Endothelial cell of hepatic sinusoid (primary cell): ENCODE measurements around the gene CCM2.

Source experiments
- in situ Hi-C: cut with HindIII; loops from 2 replicates; pipeline ENCODE4 v1.10.0; 2017; ENCODE audit warnings: low sequenced_read_pairs

CCM2 gene

DNA sequence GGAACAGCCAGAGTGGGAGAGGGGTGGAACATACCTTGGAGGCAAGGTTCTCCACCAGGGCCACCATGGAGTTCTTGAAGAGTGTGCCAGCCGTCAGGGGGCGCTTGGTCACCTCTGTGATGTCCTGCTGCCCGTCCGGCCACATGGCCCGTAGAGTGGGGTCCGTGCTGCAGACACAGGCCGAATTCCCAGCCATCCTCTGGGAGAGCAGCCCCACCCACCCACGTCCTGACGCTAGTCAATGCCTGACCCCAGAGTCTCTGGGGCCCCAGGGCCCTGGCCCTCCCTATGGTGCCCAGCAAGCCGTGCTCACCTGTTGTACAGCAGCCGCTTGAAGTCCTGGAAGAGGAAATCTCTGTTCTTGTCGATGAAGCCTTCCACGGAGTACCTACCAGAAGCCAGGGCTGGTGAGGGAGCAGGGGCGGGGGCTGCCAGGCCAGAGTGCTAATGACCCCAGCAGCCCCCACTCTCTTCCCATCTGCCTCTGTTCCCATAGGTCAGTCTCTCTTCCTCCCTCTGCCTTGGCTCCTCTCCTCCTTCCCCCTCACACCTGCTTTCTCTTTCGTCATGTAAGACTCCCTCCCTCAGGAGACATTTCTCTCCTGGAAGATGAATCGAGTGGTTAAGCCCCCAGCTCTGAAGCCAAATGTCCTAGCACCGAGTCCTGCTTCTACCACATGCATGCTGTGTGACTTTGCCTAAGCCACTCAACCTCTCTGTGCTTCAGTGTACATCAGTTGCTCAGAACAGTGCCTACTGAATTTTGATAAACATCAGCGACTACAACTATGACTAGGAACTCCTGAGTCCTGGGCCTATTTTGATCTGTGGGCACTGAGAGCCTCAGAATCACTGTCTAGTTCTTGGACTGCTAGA is 32.2 kb upstream of the CCM2 start:
- in situ Hi-C loops: loop anchor here (5.0 to 10.0 kb wide), 2 partner anchors 83 to 144 kb away; partner anchors contain the start of genes PURB and TBRG4

DNA sequence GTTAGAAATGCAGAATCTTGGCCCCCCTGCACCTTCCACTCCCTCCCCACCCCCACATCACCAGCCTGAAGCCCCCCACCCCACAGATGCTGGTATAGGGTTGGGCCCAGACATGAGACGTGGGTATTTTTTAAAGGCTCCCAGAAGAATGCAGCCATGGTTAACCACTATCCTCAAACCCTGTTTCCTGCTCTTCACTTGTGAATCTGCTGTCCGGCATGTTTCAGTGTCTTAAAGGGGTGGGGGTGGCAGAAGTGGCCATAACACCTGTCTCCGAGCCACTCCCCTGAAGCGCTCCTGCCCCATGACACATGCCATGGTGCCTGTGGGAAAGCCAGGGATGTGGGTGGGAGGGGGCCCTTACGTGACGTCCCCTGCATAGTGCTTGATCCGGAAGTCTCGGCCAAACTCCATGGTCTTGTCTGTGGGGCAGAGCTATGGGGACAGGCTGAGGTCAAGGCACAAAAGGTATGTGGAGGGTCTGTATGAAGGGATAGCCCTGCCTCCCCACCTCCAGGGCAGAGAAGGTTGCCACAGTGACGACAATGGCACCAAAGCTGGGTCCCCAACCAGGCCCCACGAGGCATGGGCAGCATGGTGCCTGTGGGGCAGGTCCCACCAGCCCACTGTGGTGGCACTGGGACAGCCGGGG is 30.8 kb upstream of the CCM2 start:
- in situ Hi-C loops: loop anchor here (5.0 to 10.0 kb wide), 2 partner anchors 84 to 143 kb away; partner anchors contain the start of genes PURB and TBRG4

DNA sequence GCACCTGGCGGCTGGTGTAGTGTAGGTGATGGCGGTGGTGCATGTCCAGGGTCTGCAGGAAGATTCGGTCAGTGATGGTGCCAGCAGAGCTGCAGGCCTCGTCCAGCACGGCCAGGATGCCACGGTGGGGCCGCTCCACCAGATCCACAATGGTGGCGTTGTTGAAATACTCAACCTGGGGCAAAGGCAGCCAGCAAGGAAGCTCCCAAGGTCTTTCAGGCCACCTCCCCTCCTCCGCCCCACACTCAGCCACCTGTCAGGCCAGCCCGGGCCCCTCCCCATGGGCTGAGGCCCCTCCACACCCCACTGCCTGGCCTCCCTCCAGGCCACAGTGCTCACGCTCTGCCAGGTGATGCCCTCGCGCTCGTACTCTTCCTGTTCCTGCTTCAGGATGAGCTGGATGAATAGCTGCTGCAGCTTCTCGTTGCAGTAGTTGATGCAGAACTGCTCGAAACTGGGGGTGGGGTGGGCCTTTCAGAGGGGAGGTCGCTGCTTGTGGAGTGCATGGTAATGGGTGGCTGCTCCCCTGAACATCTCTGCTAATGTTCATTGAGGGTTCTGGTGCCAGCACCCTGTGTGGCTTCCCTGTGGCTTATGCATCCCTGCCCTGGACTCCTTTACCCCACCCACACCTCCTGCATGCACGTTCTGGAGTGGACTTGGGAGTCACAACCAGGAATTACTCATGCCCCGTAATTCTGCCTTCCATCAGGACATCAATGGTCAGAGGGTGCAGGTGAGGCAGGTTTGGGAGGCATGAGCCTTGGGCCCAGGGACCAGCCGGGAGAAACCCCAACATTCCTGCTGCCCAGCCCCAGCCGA is 30.1 kb upstream of the CCM2 start:
- in situ Hi-C loops: loop anchor here (5.0 to 10.0 kb wide), 2 partner anchors 85 to 142 kb away; partner anchors contain the start of genes PURB and TBRG4

DNA sequence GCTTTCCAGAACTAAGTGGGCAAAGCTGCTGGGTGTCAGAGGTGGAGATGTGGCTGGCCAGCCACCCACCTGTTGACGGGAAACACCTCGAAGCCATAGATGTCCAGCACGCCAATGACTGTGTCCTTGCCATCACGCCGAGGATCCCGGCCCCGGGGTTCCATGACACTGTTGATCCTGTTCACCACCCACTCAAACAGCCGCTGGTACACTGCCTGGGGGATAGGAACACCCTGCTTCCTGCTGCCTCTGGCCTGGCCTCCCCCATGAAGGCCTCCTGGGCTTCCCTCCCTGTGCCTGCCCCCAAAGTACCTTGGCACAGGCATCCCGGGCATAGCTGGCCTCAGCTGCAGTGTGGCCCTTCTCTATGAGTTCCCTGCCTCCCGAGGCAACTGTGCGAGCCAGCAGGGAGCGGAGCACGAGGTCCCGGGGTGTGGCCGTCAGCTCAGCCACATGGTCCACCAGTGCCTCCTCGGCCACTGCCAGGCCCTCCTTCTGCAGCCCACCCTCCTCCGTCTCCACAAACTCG is 29.4 kb upstream of the CCM2 start:
- in situ Hi-C loops: no loop called here

DNA sequence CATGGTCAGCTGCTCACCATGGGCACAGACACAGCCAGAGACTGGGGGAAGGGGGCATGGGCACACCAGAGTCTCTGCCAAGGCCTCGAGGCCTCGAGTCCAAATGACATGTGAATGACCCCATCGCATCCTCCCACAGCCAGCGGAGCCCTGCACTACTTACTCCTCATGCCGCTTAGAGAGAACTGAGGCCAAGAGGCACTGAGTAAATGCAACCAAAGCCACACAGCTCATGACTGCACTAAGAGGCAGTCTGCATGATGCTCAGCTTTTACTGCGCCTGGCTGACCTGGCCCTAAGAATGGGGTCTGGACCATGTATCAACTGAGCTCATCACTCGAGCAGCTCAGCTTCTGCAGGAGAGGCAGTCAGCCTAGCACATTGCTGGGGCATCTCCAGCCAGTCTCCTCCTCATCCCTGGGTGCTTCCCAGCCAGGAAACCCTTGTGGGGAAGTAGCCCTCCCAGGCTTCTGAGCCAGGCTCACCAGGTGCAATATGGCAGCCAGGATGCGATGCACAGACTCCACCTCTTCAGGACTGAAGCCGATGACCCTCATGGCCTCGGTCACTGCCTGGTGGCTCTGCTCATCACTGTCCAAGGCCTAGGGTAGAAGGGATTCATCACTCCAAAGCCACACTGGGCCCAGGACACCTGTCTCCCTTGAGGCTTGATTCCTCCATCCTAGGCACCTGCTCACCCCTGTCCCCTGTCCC is 28.7 kb upstream of the CCM2 start:
- in situ Hi-C loops: no loop called here

DNA sequence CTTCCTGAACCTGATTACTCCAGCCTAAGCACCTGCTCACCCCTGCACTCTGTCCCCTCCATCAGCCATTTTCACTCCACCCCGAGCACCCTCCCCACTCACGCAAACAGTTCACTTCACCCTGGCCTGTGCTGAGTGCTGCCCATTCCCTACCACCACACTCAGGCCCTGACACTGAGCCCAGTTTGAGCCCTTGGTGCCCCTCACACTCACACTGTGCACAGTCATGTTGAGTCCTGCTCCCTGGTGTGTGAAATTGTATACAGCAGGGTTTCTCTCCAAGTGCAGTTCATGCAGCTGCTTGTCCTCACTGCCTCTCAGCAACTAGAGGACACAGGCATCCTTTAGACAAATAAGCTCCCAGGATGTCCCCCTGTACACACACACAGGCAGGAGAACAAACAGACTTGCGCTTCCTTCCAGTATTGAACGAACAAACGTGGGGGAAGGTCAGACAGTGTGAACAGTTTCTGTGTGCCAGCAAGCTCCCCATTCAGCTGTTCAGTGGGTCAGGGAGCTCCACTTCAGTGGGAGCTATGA is 28.0 kb upstream of the CCM2 start:
- in situ Hi-C loops: no loop called here

DNA sequence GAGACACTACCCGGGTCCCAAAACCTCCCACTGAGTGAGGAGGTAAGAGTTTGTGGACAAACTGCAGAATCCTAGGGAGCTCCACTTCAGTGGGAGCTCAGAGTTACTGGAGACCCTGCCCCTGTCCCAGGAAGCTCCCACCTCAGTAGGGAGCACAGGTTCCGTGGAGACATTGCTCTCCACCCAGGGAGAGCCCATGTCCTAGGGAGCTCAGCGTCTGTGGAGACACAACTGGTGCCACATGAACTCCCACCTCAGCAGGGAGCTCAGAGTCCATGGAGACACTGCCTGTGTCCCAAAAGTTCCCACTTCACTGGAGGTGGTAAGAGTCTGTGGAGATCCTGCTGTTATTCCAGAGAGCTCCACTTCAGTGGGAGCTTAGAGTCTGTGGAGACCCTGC is 27.4 kb upstream of the CCM2 start:
- in situ Hi-C loops: no loop called here

DNA sequence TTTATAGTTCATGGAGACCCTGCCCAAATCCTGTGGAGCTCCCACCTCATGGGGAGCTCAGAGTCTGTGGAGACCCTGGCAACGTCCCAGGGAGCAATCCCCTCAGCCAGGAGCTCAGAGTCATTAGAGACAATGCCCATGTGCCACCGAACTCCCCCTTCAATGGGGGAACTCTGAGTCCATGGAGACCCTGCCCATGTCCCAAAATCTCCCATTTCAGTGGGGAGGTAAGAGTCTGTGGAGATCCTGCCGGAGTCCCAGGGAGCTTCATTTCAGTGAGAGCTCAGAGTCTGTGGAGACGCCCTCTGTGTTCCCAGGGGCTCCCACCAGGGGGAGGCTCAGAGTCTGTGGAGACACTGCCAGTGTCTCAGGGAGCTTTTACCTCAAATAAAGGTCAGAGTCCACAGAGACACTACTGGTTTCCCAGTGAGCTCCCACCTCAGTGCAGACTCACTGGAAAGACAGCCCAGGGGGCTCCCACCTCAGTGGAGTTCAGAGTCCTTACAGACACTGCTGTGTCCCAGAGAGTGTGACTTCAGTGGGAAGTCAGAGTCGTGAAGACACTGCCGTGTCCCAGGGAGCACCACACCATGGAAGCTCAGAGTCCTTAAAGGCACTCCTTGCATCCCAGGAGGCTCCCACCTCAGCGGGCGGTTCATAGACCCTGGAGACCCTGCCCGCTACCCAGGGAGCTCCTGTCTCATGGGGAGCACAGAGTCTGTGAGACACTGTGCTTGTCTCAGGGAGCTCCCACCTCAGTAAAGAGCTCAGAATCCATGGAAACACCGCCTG is 26.2 kb upstream of the CCM2 start:
- in situ Hi-C loops: no loop called here

DNA sequence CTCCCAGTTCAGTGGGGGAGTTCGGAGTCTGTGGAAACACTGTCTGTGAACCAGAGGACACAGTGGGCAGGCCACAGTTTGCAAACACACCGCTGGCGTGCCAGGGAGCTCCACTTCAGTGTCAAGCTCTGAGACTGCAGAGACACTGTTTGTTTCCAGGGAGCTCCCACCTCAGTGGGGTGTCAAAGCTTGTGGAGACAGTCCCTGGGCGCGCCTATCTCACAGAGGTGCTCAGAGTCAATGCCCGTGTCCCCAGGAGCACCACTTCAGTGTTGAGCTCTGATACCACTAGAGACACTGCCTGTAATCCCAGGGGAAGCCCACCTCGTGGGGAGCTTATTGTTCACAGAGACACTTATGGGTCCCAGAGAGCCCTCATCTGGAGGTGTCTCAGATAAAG is 25.5 kb upstream of the CCM2 start:
- in situ Hi-C loops: no loop called here

DNA sequence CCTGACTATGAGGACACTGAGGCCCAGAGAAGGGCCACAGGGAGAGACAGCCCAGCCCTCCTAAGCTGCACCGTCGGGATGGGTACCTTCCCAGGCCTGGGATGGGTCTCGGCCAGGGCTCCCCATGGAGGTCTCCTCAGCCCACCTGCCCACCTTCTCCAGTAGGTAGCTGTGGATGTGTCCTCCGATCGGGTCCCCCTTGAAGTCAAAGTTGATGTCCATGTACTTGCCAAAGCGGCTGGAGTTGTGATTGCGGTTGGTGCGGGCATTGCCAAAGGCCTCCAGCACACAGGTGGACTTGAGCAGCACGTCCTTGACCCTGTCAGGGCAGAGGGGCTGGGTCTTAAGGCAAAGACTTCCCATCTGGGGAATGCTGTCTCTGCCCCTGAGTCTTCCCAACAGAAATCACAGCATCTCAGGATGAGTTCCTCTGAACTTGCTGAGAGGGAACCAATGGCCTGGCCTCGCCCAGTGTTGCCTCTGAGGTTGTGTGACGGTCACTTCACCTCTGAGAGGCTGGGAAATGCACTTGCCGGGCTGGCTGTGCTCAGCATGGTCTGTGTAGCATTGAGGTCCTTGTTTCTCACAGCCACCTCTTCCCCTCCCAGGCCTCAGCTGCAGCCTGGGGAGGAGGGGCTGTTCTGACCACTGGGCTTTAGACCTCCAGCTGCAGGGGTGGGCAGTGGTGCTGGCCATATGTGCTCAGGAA is 24.5 kb upstream of the CCM2 start:
- in situ Hi-C loops: no loop called here

DNA sequence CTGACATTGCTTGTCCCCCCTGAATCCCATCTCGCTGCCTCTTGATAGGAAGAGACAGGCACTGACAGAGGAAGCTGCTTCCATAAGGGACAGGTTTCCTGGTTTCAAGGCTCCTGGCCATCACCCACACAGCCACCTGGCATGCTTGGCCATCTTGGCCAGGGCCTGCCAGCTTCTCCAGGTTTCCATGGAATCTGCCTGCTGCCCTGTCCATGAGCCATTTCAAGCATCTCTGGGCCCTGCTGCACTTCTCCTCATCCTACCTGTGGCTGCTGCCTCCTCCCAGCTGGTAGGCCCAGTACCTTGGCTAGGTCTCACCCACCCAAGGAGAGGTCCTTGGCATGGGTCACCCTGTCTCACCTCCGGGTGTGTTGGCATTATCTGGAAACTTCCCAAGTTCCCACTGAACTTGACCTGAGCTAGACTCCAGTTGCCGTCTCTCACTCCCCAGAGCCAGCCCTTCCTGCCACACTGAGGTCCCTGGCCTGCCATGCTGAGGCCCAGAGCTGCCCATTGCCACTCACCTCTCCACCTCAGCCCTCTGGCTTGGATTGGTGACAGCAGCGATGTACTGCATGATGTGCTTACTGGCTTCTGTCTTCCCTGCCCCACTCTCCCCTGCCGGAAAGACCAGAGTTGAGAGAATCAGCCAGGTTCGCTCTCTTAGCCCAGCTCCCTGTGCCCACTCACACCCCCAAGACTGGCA is 23.8 kb upstream of the CCM2 start:
- in situ Hi-C loops: no loop called here

DNA sequence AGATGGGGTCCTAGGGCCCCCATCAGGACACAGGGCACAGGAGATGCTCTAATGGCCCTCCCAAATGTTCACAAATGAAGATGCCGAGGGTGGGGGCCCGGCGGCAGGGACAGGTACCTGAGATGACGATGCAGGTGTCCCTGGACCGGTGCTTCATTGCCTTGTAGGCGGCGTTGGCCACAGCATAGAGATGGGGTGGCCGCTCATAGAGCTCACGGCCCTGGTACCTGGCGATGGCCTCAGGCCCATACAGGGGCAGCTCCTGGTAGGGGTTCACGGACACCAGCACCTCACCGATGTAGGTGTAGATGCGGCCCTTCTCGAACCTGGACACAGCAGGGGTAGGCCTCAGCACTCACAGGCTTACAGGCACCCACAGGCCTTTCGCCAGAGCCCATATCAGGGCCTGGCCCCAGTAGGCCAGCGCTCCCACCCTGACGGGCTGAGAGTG is 23.2 kb upstream of the CCM2 start:
- in situ Hi-C loops: no loop called here

DNA sequence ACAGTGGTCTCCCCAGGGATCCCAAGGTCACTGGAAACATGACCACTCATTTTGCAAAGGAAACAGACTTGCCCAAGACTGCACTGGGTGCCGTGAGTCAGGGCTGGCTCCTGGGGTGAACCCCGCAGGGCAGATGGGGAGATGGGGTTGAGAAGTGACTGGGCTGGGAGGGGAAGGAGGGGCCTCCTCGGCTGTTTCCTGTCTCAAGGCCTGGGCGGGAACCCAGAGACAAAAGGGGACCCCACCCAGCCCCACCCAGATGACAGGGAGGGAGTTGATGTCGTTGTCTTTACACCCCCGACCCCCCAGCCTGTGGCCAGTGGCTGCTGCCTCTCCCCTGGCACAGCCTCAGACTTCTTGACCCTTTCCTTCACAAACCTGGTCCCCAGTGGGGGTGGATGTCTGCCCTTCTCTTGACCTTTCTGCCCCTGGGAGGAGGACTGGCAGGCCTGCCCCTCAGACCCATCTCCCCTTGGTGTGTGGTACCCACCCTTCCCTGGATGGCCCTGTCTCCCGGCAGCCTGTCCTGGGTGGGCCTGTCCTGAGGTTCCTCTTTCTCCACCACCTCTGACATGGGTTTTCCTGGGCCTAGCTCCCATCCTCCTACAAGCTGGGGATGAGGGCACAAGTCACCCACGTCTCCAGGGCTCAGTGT is 22.6 kb upstream of the CCM2 start:
- in situ Hi-C loops: no loop called here

DNA sequence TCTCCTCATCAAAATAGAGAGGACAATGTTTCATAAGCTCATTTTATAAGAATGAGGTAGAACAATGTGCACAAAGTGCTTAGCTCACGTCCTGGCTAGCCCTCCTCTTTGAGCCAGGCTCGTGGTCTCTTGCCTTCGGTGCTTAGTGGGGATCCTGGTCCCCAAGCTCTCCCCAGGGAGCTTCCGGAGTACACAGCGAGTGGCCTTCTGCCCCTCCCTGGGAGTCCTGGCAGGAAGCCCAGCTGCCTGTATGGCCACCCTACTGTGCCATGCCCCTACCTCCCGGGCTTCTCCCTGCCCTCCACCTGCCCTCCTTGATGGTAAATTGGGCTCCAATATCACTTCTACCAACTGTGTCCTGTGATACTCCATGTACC is 22.1 kb upstream of the CCM2 start:
- in situ Hi-C loops: no loop called here

DNA sequence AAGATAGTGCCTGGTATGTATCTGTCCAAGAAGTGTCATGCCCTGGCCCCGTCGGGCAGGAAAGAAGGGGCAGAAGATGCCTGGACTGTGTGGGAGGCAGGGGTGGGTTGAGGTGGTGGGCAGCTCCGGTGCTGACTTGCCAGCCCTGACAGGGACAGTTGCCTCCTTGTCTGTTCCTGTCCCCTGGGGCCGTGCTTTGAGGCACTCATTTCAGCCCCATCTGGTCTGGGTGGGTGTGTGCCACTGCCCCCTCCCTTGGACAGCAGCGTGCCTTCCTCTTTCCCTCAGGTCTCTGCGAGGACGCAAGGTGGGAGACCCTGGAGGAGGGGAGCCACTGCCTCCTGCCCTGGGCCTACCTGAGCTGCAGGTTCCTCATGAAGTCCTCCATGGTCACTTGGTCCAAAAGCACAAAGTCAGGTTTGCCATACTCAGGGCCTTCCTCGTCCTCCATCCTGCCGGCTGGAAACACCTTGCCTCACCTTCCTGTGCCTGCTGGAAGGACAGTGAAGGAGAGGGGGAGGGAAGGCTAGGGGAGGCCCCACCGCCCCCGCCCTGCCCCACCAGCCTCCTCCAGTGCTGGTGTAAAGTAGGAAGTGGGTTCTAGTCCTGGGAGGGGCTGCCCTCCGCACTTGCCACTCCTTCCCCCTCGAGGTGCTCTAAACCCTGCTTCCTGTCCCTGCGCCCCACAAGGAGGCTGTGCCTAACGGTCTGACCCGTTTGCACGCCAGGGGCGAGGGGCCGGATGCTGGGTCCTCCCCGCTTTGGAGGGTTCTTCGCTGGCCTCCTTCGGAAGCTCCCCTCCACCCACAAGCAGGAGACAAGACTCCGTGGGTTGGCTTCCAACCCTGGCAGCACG is 21.3 kb upstream of the CCM2 start, which contains the start of gene MYO1G:
MYO1G (minus strand) TSS at position 505 of the 856 bp plus-strand sequence; CDS start at position 451, 54 bp downstream.
- in situ Hi-C loops: no loop called here
